GM21529 (cell line): Measurements from ENCODE around the gene PTPN13.
A peak's percentile ranks its signal among the peaks of the same experiment; 100 is the strongest.

Experiments used
- ATAC-seq: cut with Tn5 transposase; IDR thresholded peaks from one replicate; pipeline ENCODE4 v1.9.1; 2021; ENCODE audit not compliant: unreplicated experiment

PTPN13 gene, protein sequence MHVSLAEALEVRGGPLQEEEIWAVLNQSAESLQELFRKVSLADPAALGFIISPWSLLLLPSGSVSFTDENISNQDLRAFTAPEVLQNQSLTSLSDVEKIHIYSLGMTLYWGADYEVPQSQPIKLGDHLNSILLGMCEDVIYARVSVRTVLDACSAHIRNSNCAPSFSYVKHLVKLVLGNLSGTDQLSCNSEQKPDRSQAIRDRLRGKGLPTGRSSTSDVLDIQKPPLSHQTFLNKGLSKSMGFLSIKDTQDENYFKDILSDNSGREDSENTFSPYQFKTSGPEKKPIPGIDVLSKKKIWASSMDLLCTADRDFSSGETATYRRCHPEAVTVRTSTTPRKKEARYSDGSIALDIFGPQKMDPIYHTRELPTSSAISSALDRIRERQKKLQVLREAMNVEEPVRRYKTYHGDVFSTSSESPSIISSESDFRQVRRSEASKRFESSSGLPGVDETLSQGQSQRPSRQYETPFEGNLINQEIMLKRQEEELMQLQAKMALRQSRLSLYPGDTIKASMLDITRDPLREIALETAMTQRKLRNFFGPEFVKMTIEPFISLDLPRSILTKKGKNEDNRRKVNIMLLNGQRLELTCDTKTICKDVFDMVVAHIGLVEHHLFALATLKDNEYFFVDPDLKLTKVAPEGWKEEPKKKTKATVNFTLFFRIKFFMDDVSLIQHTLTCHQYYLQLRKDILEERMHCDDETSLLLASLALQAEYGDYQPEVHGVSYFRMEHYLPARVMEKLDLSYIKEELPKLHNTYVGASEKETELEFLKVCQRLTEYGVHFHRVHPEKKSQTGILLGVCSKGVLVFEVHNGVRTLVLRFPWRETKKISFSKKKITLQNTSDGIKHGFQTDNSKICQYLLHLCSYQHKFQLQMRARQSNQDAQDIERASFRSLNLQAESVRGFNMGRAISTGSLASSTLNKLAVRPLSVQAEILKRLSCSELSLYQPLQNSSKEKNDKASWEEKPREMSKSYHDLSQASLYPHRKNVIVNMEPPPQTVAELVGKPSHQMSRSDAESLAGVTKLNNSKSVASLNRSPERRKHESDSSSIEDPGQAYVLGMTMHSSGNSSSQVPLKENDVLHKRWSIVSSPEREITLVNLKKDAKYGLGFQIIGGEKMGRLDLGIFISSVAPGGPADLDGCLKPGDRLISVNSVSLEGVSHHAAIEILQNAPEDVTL (N-terminal part only)

DNA sequence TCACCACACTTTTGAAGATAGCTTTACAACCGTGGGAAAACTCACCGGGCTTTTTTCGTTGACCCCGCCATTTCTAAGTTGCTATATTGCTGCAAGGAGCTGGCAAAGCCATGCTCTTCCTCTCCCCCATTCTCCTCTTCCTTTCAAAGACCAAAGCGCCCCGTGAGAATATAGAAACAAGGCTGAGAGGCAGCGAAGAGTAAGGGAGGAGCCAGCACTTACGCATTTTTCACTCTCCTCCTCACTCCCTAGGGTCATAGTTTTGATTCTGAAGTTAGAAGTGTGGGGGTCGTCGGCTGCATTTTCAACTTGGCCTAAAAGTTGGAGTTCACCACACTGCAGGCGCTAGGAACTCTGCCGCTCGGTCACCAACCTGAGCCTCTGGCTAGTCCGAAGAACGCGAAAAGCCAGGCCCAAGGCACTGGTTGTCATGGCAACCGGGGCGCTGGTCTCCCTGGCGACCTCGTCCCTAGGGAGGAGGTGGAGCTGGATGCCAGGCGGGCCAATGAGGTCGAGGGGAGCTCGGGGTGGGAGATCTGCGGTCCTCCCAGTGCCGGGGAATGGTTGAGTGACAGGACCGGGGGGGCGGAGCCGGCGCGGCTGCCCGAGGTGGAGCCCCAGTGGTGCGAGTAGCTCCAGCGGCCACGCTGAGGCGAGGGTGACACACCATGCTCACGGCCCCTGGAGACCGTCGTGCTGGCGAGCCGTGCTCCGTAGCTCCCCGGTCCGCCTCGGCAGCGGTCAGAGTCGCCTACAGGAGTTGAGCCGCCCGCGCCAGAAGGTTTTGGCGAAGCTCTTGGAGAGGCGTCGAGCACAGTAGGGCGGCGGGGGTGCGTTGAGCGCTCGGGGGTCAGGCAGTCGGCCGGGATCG, at the start of gene PTPN13:
TSS of gene PTPN13 (plus strand) at position 628 of the 871 bp plus-strand sequence. CDS start 40,942 bp downstream, outside the sequence.
- peak; percentile 96 for ATAC-seq

DNA sequence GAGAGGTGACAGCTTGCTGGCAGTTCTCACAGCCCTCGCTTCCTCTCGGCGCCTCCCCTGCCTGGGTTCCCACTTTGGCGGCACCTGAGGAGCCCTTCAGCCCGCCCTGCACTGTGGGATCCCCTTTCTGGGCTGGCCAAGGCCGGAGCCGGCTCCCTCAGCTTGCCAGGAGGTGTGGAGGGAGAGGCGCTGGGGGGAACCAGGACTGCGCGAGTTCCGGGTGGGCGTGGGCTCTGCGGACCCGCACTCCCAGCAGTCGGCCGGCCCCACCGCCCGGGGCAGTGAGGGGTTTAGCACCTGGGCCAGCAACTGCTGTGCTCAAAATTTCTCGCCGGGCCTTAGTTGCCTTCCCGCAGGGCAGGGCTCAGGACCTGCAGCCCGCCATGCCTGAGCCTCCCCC, 47.0 kb upstream of the PTPN13 start:
- ATAC-seq, result no peak

DNA sequence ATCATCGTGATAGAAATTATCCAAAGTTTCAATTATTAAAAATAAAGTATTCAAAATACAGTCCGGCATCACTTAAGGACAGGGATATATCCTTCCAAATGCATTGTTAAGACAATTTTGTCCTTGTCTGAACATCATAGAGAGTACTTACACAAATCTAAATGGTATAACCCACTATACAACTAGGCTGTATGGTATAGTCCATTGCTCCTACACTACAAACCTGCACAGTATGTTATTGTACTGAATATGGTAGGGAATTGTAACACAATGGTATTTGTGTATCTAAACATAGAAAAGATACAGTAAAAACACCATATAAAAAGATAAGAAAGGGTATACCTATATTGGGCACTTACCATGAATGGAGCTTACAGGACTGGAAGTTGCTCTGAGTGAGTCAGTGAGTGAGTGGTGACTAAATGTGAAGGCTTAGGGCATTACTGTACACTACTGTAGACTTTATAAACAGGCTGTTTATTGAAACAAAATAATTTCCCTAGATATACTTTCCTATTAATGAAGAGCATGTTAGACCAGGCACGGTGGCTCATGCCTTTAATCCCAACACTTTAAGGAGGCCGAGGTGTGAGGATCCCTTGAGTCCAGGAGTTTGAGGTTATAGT, 44.8 kb upstream of the PTPN13 start:
- no peak for ATAC-seq

DNA sequence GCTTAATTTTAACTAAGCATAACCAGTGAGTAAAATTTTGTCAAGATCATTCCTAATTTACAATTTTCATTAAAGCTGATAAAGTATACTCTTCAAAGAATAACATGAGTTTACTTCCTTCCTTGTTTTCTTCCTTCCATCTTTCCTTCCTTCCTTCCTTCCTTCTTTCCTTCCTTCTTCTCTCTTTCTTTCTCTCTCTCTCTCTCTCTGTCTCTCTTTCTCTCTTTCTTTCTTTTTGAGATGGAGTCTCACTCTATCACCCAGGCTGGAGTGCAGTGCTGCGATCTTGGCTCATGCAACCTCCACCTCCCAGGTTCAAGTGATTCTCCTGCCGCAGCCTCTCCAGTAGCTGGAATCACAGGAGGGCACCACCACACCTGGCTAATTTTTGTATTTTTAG, 42.7 kb upstream of the PTPN13 start:
- ATAC-seq, result no peak

DNA sequence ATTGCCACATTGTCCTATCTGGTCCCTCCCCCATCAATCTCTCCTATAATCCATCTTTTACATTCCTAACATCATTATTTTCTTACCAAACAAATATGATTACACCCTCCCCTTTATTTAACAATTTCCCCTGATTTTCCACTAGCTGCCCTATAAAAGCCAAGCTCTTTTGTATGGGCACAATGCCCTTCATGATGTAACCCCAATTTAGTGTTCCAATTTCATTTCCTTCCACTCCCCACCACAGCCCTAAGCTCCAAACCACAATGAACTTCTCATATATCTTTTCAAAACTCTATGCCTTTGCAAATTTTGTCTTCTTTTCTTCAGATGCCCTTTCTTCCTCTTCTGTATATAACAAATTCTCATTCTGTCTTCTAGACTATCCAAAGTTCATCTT, 39.5 kb upstream of the PTPN13 start:
- ATAC-seq, result no peak

DNA sequence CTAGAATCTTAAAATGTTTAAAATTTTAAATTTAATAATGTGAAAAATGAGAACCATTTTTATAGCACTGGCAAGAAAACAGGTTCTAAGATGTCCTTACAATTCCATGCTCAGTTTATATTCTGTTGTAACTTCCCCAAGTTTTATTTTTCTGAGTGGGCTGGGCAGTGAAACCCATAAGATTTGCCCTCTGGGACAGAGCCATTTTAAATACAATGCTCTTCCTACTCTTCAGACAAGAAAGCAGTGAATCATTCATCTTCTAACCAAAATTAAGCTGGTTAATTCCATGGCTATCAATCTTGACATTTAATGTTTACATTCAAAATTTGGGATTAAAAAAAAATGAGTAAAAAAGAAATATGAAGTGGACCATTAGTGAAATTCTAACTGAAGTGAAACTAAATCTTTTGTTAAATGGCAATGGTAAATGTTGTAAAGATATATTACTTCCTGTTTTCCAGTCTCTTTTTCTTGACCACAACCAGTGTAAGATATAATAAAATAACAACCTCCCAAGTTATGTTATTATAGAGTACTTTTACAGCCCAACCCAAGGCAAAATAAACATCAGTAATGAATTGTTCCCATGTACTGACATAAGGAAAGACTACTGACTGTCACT, 37.2 kb upstream of the PTPN13 start:
- peak; percentile 45 for ATAC-seq

DNA sequence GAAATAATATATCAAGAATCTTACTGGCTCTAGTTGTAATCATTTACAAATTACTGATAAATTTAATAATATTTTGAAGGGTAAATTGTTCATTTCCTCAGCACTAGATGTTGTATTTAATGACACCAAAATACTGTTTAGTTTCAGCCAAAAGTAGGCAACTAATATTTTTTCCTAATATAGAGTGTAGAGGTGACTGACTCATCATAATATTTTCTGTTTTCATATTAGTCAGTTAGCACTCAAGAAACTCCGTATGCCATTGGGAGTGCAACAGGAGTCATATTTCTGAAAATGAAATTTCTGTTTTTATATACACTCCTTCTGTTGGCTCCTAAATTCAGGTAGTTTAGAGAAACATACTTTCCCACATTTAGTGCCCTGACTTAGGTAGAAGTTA, 36.6 kb upstream of the PTPN13 start:
- peak; percentile 95 for ATAC-seq

DNA sequence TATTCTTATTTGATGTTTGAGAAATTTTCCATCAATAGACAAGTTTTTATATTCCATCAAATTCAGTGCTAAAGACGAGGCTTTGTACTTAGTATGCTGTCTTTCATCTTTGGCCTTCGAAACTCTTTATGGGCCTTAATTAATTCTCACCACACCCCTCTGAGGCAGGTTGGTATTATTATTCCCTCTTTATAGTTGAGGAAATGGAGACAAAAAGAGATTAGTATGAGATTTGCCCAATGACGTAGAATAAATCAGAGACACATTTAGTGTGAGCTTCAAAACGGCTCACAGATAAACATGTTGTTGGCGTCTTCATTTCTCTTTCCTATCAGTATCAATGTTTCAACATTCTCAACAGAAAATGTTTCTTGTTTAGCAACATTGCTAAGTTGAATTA, 35.9 kb upstream of the PTPN13 start:
- no peak for ATAC-seq

DNA sequence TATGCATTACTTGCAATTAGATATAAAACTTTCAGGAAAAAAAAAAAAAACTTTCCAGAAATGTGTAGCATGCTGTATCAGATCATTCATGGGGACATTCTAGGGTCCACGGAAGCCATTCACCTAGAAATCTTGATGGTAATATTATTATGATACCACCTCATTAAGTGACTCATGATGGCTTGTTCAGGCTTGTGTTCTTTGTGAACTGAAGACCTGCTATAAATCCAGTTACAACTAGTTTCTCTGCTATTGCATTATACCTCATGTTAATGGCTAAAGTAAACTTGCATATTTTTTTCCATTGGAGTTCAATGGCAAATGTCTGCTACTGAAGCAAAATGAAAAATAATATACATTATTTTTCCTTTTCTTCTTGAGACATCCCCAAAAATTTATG, 35.3 kb upstream of the PTPN13 start:
- no peak for ATAC-seq

DNA sequence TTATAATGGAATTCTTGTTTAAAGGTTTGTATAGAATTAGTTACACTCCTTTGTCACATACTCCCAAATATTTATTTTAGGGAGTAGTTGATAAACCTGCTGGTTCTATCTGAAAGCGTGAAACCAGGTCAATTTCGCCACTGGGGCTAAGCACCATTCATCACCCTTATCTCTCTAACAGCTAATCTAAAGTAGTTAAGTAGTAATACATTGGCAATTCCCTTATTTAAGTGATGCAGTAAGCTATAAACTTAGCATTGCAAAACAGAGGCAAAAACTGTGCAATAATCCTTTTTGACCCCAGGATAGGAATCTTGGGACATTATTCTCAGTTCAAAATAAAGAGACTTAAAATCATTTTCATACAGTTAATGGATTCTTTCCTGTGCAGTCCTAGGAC, 33.7 kb upstream of the PTPN13 start:
- ATAC-seq, result no peak

DNA sequence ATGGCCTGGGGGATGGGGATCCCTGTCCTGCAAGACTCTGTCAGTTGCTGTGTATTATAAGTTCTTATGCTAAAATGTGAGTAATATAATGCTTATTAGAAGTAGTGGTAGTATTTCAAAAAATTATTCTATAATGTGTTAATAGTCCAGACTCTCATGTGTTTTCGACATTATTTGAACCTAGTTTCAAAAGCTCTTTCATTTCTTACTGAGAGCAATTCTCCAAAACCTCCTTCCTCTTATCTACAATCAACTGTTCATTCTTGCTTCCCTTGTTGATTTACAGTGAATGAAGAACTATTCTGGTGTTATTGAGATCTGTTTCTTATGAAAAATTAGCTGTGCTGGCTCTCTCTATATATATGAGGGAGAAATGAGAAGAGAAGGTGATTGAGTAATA, 32.9 kb upstream of the PTPN13 start:
- no peak for ATAC-seq

DNA sequence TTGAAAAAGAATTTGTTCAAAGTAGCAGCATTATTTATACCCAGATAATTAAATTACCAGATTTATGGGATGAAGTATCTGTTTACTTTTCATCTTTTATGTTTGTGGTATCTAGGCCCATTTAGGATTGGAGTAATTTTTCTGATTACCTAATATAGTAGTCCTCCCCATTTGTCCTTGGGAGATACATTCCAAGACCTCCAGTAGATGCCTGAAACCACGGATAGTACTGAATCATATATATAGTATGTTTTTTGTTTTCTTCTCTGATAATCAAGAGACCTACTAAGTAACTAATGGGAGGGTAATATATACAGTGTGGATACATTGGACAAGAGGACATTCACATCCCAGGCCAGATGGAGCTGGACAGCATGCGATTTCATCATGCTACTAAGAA, 30.7 kb upstream of the PTPN13 start:
- no peak for ATAC-seq

DNA sequence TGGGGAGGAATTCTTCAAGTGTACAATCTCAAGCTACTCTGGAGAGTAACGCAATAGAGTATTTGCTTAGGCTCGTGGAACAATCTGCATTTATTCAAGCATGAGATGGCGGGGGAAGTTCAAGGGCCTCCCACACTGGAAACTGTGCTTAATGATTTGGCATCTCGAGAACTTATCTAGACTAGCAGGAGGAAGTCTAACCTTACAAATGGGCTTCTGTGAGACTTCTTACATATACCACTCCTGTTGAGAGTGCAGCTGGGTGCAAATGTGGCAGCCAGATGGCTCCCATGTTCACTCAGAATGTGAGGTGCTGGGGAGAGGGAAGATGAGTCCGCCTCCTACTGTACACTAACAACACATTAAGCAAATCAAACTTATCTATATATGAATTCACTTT, 29.3 kb upstream of the PTPN13 start:
- ATAC-seq, result no peak

DNA sequence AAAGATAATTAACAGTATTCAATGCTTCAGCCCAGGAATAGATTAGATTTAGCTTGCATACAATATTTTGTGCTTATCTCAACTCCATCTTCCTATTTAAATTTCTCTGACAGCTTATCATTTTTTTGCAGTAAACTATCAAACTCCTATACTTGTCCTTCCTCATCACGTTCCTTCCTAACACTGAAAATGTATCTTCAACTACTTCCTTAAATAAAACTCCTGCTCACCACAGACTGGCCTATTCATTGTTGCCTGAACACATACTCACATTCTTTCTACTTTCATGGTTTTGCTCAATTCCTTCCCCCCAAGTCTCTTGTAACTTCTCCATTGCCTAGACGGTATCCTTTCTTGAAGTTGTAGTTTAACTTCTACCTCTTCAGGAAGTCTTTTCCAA, 28.5 kb upstream of the PTPN13 start:
- no peak for ATAC-seq

DNA sequence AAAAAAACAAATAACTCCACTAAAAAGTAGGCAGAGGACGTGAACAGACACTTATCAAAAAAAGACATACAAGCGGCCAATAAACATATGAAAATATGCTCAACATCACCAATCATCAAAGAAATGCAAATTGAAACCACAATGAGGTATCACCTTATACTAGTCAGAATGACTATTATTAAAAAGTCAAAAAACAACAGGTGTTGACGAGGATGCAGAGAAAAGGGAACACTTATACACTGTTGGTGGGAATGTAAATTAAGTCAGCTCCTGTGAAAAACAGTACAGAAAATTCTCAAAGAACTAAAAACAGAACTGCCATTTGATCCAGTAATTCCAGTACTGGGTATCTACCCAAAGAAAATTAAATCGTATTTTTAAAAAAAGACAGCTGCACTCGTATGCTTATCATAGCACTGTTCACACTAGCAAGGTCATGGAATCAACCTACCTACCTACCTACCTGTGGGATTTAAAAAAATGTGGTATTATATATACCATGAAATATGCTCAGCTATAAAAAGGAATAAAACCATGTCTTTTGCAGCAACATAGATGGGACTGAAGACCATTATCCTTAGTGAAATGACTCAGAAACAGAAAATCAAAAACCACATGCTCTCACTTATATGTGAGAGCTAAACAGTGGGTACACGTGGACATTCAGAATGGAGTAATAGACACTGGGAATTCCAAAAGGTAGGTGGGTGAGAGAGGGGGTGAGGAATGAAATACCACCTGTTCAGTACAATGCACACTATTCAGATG, 24.8 kb upstream of the PTPN13 start:
- peak; percentile 77 for ATAC-seq

DNA sequence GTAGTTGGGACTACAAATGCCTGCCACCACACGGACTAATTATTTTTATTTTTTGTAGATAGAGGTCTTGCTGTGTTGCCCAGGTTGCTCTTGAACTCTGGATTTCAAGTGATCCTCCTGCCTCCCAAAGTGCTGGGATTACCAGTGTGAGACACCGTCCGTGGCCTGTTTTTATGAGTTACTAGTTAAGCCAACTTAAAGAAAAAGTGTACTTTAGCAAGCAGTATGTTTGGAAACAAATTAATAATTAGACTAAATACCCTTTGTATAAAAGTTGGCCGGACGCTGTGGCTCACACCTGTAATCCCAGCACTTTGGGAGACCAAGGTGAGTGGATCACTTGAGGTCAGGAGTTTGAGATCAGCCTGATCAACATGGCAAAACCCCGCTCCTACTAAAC, 14.2 kb upstream of the PTPN13 start:
- ATAC-seq, result no peak

DNA sequence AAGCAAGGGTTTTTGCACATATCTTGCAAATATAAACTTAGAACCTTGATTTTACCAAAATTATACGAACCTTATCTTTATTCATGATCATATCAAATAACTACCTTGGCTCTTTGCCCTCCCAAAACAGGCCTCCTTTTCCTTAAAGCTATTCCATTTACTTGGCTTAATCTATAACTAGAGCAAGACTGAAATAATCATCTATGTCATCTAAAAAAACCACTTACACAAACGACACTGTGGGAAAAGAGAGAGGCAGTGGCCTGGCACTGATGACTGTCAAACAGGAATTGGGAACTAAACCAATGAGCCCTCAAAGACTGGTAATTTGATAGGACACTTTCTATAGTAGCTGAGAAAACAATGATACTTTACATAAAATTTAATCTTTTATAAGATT, 11.7 kb upstream of the PTPN13 start:
- no peak for ATAC-seq

DNA sequence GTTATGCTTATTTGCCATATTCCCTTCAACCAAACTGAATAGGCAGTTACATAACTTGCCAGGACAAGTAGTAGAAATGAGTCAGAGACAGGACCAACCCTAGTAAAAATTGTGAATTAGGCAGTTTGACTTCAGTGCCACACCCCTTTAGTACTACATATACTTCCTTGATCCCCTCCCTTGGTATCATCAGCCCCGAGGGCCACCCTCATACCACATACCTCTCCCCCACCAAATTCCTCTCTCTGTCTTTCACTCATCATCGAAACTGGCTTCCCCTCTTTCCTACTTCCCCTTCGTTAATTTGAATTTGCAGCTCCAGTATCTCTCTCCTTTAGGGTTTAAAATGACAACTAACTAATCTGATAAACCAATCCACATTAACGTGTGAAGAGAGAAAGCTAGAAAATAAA, 7.9 kb upstream of the PTPN13 start:
- ATAC-seq, result peak; percentile 41
